B cell (primary cell): ENCODE results near the gene KCNJ1.

Source experiments
- EZH2 ChIP-seq: IDR thresholded peaks from 2 replicates; pipeline ENCODE4 v1.6.1; 2012; ENCODE audit warnings: borderline replicate concordance, low read depth, mild to moderate bottlenecking, moderate library complexity, low read length; ENCODE audit not compliant: insufficient read depth, poor library complexity, severe bottlenecking
- TF ChIP-seq, protein P1 (sequence below): fragments of 200-600 bp; IDR thresholded peaks from one replicate; pipeline ENCODE4 v1.8.0; 2022; ENCODE audit warnings: antibody characterized with exemption, mild to moderate bottlenecking

GRCh38 chr11:128834157-128834556, 32.9 kb downstream of the KCNJ1 start:
- TF ChIP-seq, protein P1, sequence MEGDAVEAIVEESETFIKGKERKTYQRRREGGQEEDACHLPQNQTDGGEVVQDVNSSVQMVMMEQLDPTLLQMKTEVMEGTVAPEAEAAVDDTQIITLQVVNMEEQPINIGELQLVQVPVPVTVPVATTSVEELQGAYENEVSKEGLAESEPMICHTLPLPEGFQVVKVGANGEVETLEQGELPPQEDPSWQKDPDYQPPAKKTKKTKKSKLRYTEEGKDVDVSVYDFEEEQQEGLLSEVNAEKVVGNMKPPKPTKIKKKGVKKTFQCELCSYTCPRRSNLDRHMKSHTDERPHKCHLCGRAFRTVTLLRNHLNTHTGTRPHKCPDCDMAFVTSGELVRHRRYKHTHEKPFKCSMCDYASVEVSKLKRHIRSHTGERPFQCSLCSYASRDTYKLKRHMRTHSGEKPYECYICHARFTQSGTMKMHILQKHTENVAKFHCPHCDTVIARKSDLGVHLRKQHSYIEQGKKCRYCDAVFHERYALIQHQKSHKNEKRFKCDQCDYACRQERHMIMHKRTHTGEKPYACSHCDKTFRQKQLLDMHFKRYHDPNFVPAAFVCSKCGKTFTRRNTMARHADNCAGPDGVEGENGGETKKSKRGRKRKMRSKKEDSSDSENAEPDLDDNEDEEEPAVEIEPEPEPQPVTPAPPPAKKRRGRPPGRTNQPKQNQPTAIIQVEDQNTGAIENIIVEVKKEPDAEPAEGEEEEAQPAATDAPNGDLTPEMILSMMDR: no peak
- no peak for TF ChIP-seq EZH2
